Measurements from ENCODE around the gene CGAS. TPM values are rescaled to one million over a fixed set of nuclear protein-coding genes. Genes with fewer than 3 reads are reported as not detected.

CGAS gene
- total RNA-seq, 2 donors from 2014 or later = 2.5 to 3.8 TPM

- Histone ChIP-seq H3K4me1 (ENCODE audit: control insufficient read depth, insufficient read depth, low read length) (no peaks in the 10 kb centered on the region), H3K9ac (ENCODE audit: extremely low read depth, low read length, poor library complexity, severe bottlenecking) (no peak overlapping the region), H3K27me3 (ENCODE audit: control insufficient read depth, insufficient read depth, low read length, poor library complexity, severe bottlenecking) (no peaks in the 10 kb centered on the region), H3K36me3 (ENCODE audit: control insufficient read depth, insufficient read depth, low read length) (no peaks in the 10 kb centered on the region), H3K4me3 (ENCODE audit: low read length) (no peak overlapping the region), H3K27ac (ENCODE audit: low read depth, low read length) (no peak overlapping the region), H3K9me3 (ENCODE audit: control insufficient read depth, low read length) (no peaks in the 10 kb centered on the region)
- peaks cover 6% of the 10 kb centered on the region for H3K36me3 Mint-ChIP-seq (ENCODE audit: low read depth)
- H3K4me1 Mint-ChIP-seq = no peaks in the 10 kb centered on the region
- no peak for DNase-seq
- H3K4me3 Mint-ChIP-seq = no peak overlapping the region
- 93 to 100% methylated on average over 1 to 2 of the region's 3 CpGs for WGBS, 2 experiments (ENCODE audit: insufficient coverage in 1 of 2, insufficient read length in 1 of 2)
- H3K9me3 Mint-ChIP-seq = no peaks in the 10 kb centered on the region
- TF ChIP-seq, protein P1, sequence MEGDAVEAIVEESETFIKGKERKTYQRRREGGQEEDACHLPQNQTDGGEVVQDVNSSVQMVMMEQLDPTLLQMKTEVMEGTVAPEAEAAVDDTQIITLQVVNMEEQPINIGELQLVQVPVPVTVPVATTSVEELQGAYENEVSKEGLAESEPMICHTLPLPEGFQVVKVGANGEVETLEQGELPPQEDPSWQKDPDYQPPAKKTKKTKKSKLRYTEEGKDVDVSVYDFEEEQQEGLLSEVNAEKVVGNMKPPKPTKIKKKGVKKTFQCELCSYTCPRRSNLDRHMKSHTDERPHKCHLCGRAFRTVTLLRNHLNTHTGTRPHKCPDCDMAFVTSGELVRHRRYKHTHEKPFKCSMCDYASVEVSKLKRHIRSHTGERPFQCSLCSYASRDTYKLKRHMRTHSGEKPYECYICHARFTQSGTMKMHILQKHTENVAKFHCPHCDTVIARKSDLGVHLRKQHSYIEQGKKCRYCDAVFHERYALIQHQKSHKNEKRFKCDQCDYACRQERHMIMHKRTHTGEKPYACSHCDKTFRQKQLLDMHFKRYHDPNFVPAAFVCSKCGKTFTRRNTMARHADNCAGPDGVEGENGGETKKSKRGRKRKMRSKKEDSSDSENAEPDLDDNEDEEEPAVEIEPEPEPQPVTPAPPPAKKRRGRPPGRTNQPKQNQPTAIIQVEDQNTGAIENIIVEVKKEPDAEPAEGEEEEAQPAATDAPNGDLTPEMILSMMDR (conservative IDR thresholded peaks at IDR 0.05) = no peak
- no peaks in the 10 kb centered on the region for H3K27me3 Mint-ChIP-seq (ENCODE audit: insufficient read depth)
- no peak overlapping the region for H3K27ac Mint-ChIP-seq
These were observed 16.9 kb downstream of the CGAS start for GRCh38 chr6:73435236-73435635.

GRCh38 chr6:73421534-73421933 is 30.6 kb downstream of the CGAS start:
- Histone ChIP-seq H3K36me3 (ENCODE audit: control insufficient read depth, insufficient read depth, low read length) (no peaks in the 10 kb centered on the region), H3K27ac (ENCODE audit: low read depth, low read length) (no peak overlapping the region), H3K4me1 (ENCODE audit: control insufficient read depth, insufficient read depth, low read length) (no peaks in the 10 kb centered on the region), H3K9ac (ENCODE audit: extremely low read depth, low read length, poor library complexity, severe bottlenecking) (no peak overlapping the region), H3K27me3 (ENCODE audit: control insufficient read depth, insufficient read depth, low read length, poor library complexity, severe bottlenecking) (no peaks in the 10 kb centered on the region), H3K4me3 (ENCODE audit: low read length) (no peak overlapping the region), H3K9me3 (ENCODE audit: control insufficient read depth, low read length) (no peaks in the 10 kb centered on the region)
- Mint-ChIP-seq H3K27me3 (ENCODE audit: insufficient read depth) (no peaks in the 10 kb centered on the region), H3K4me3 (no peak overlapping the region), H3K36me3 (ENCODE audit: low read depth) (no peaks in the 10 kb centered on the region), H3K27ac (no peak overlapping the region), H3K9me3 (no peaks in the 10 kb centered on the region), H3K4me1 (no peaks in the 10 kb centered on the region)
- WGBS, 2 experiments (ENCODE audit: insufficient coverage in 1 of 2, insufficient read length in 1 of 2) = 77 to 90% methylated on average over 2 of the region's 2 CpGs
- TF ChIP-seq, protein P1 (conservative IDR thresholded peaks at IDR 0.05) = no peak
- no peak for DNase-seq

GRCh38 chr6:73418081-73418741 is 33.9 kb downstream of the CGAS start:
- Mint-ChIP-seq H3K4me3 (no peak overlapping the region), H3K36me3 (ENCODE audit: low read depth) (no peaks in the 10 kb centered on the region), H3K4me1 (no peaks in the 10 kb centered on the region), H3K27ac (no peak overlapping the region), H3K27me3 (ENCODE audit: insufficient read depth) (no peaks in the 10 kb centered on the region), H3K9me3 (no peaks in the 10 kb centered on the region)
- Histone ChIP-seq H3K36me3 (ENCODE audit: control insufficient read depth, insufficient read depth, low read length) (no peaks in the 10 kb centered on the region), H3K9ac (ENCODE audit: extremely low read depth, low read length, poor library complexity, severe bottlenecking) (no peak overlapping the region), H3K4me1 (ENCODE audit: control insufficient read depth, insufficient read depth, low read length) (no peaks in the 10 kb centered on the region), H3K9me3 (ENCODE audit: control insufficient read depth, low read length) (no peaks in the 10 kb centered on the region), H3K27ac (ENCODE audit: low read depth, low read length) (no peak overlapping the region), H3K27me3 (ENCODE audit: control insufficient read depth, insufficient read depth, low read length, poor library complexity, severe bottlenecking) (no peaks in the 10 kb centered on the region), H3K4me3 (ENCODE audit: low read length) (no peak overlapping the region)
- 91 to 94% methylated on average over 8 to 11 of the region's 11 CpGs for WGBS, 2 experiments (ENCODE audit: insufficient coverage in 1 of 2, insufficient read length in 1 of 2)
- no peak for DNase-seq
- TF ChIP-seq, protein P1 (conservative IDR thresholded peaks at IDR 0.05) = no peak

Data from endodermal cell (in vitro differentiated cells).